Activated CD4-positive, alpha-beta T cell treated with anti-CD3 and anti-CD28 coated beads, Interleukin-2, amount 50 U/mL, for 4 hours (primary cell): ENCODE results near the gene DRD3.
A peak's percentile ranks its signal among the peaks of the same experiment; 100 is the strongest.

Source experiments
- DNase-seq, 2 experiments: peaks; one replicate each; pipeline ENCODE4 v3.0.0-alpha.2; 2020

DRD3 gene

GRCh38 chr3:114178770-114179368 lies at the start of gene DRD3:
TSS of gene DRD3 (minus strand) at chr3:114179052. CDS start at chr3:114171992, 7,060 bp downstream.
- no peak for DNase-seq

GRCh38 chr3:114227076-114227475 lies 48.2 kb upstream of the DRD3 start:
- DNase-seq = no peak

GRCh38 chr3:114226313-114226712 lies 47.5 kb upstream of the DRD3 start:
- no peak for DNase-seq

GRCh38 chr3:114223143-114223542 lies 44.3 kb upstream of the DRD3 start:
- DNase-seq = peak in 1 of 2 experiments; percentile 17

DNA sequence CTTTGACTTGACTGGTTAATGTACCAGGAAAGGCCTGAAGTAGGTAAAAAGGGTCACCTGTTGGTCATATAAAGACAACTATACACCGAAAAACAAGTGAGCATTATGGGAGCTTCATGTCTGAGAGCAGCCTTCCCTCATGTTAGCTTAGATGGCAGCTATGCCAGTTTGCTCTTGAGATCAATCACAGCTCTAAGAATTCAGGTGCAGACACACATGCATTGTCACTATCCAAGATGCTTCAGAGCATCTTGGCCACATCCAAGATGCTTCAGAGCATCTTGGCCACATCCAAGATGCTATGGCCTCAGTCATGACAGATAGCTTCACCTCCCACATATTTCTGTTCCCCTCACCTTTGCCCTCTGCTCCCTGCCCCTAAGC lies 43.0 kb upstream of the DRD3 start:
- DNase-seq = no peak

- peak in 1 of 2 experiments; percentile 47 for DNase-seq
Measured at GRCh38 chr3:114221165-114221880, 42.5 kb upstream of the DRD3 start.

DNA sequence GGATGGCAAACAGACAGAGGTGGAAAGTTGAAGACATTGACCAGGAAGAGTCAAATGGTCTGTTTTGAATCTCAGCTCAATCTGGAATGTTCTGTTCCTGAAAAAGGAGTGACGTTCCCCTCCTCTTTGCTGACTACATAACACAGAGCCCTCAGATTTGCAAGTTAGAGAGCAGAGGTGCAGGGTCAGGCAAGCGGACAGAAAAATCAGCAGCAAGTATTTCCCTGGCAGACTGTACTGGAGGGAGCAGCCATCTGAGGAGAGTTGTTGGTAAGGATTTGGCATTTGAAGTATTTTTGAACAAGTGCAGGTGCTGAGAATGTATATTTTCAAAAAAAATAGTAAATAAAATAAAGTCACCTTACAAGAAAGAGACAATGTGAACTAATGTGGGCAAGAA lies 40.9 kb upstream of the DRD3 start:
- DNase-seq = no peak

GRCh38 chr3:114218578-114219185 lies 39.8 kb upstream of the DRD3 start:
- no peak for DNase-seq

DNA sequence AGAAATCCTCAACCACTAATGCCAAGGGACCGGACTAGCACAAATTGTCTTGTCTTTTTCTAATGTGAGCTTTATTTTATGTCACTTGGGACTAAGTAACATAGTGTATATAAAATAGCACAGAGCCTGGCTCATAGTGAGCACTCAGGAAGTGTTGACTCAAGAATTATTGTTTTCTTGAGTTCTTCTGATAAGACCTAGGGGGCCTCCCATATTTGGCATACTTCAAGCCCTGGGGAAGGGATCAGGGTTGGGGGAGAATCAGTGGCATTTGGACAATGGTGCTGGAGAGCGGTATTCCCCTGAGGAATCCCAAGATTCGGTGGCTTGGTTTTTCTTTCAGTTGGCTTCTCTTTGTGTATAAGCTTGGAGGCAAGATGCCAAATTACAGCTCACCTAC lies 39.2 kb upstream of the DRD3 start:
- no peak for DNase-seq

GRCh38 chr3:114217266-114217665 lies 38.4 kb upstream of the DRD3 start:
- no peak for DNase-seq

GRCh38 chr3:114216186-114216970 lies 37.5 kb upstream of the DRD3 start:
- no peak for DNase-seq

DNA sequence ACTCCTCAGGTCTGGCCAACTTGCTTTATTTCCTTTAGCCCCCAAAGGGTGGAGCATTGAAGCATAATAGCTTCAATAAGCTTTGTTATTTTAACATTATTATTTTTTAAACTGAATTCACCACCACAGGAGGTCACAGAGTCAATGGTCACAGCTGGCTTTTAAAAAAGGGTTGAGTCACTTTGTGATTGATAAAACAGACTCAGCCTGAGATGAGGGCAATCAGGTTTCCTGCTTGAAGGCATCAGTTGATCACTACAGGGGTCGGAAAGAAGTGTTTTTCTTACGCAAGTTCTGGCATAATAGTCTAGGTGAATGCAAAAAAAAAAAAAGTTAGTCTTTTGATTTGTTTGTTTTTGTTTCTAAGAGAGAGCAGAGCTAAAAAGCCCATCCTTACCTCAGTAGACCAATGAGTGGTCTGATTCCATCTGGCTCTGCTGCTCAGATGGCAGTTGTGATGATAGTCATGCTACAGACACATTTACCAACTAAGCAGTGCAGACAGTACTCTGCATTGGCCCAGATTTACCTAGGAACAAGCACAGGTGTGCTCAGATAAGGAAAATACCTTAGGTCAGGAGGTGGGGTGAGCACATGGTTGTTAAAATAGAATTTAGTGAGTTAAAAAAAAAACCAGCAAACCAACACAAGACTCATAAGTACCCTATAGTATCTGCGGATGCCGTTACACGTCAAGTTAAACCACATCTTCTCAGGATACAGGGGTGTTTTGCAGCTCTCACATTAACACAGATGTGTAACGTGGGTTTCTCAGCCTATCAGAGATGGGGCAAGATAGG lies 35.9 kb upstream of the DRD3 start:
- DNase-seq = peak in 1 of 2 experiments; percentile 13

- DNase-seq = peak; percentile 68 to 77
Measured at GRCh38 chr3:114213627-114214541, 35.0 kb upstream of the DRD3 start.

DNA sequence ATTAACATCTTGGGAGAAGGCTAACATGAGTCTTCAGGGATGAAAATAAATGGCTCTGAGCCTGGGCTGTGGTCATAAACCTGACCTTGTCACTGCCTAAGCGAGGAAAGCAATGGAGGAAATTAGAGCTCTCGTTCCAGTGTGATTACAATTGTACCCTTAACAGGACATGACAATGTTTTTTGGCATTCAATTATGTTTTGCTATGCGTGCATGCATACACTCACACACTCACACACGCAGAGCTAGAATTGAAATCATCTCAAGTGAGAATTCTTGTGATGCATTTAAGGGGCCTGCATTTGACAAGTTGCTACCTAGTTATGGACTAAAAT lies 34.4 kb upstream of the DRD3 start:
- no peak for DNase-seq

GRCh38 chr3:114212646-114213045 lies 33.8 kb upstream of the DRD3 start:
- DNase-seq = no peak

DNA sequence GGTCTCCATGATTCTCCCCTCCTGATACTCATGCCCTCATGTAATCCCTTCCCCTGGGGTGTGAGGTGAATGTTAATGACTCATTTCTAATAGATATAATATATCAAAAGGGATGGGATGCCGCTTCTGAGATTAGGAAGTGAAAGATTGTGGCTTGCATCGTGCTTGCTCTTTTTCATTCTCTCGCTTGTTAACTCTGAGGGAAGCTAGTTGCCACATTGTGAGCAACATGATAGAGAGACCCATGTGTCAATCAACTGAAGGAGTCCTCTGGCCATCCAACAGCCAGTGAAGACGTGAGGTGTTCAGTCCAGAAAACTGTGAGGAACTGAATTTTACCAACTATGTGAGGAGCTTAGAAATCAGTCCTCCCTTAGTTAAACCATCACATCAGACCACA lies 28.9 kb upstream of the DRD3 start:
- no peak for DNase-seq

GRCh38 chr3:114206342-114206741 lies 27.5 kb upstream of the DRD3 start:
- DNase-seq = no peak

- no peak for DNase-seq
Measured at GRCh38 chr3:114205541-114205940, 26.7 kb upstream of the DRD3 start.

GRCh38 chr3:114194750-114195149 lies 15.9 kb upstream of the DRD3 start:
- no peak for DNase-seq

GRCh38 chr3:114192136-114192535 lies 13.3 kb upstream of the DRD3 start:
- no peak for DNase-seq

- DNase-seq = no peak
Measured at GRCh38 chr3:114186501-114186900, 7.6 kb upstream of the DRD3 start.

DNA sequence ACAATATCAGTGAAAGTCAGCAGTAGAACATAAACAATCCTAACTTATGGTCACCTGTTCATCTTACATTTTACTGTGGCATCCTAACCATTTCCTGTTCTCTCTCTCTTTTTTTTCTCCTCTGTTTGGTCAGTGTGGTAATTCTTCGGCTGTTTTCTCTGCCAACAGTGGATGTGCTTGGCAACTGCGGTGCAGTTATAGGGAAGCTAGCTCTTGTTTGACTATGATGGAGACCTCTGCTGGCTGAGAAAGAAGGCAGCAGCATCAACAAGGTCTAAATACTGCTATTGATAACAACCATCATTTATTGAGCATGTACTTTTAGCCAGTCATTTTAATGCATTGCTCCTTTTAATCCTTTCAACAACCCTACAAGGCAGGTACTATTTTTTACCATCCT lies 723 bp upstream of the DRD3 start:
- DNase-seq = no peak
